ENCODE results near the gene RPS19. TPM values are rescaled to one million over a fixed set of nuclear protein-coding genes. Genes with fewer than 3 reads are reported as not detected.

RPS19 gene
- total RNA-seq, 1 donor from 2014 or later, result 3,078 TPM

- Histone ChIP-seq H3K4me2 (ENCODE audit: low read length) (no peak overlapping the region), H2AFZ (ENCODE audit: low read depth, low read length) (no peak overlapping the region), H3K36me3 (ENCODE audit: insufficient read depth, low read length) (no peaks in the 10 kb centered on the region), H3K27ac (ENCODE audit: low read depth, low read length) (no peak overlapping the region), H3K4me1 (ENCODE audit: insufficient read depth, low read length) (no peaks in the 10 kb centered on the region), H3K4me3 (ENCODE audit: insufficient read depth, low read depth, low read length) (no peak overlapping the region), H4K20me1 (ENCODE audit: insufficient read depth, low read length) (no peaks in the 10 kb centered on the region), H3K79me2 (ENCODE audit: insufficient read depth, low read length) (no peaks in the 10 kb centered on the region), H3K27me3 (ENCODE audit: insufficient read depth, low read length) (peaks cover 4% of the 10 kb centered on the region), H3K9ac (ENCODE audit: low read length) (no peak overlapping the region), H3K9me3 (ENCODE audit: insufficient read depth, low read depth, low read length) (no peaks in the 10 kb centered on the region)
- DNase-seq (ENCODE audit: low read depth), result no peak
- Mint-ChIP-seq H3K9me3 (ENCODE audit: unreplicated experiment) (no peaks in the 10 kb centered on the region), H3K4me1 (ENCODE audit: low read depth, unreplicated experiment) (no peaks in the 10 kb centered on the region), H3K36me3 (ENCODE audit: low read depth, unreplicated experiment) (no peaks in the 10 kb centered on the region), H3K27ac (ENCODE audit: unreplicated experiment) (no peak overlapping the region), H3K4me3 (ENCODE audit: unreplicated experiment) (no peak overlapping the region), H3K27me3 (ENCODE audit: low read depth, unreplicated experiment) (peaks cover 33% of the 10 kb centered on the region)
- no peak for FAIRE-seq
- TF ChIP-seq CTCF (IDR thresholded peaks at IDR 0.05; ENCODE audit: insufficient read depth, low read depth, low read length) (no peak), EZH2 (IDR thresholded peaks at IDR 0.05; ENCODE audit: insufficient read depth, low read length) (no peak)
These were observed 21.9 kb upstream of the RPS19 start for GRCh38 chr19:41837981-41838708.

- H3K27ac Mint-ChIP-seq (ENCODE audit: unreplicated experiment), result no peak overlapping the region
- Histone ChIP-seq H3K4me1 (ENCODE audit: insufficient read depth, low read length) (no peaks in the 10 kb centered on the region), H2AFZ (ENCODE audit: low read depth, low read length) (no peak overlapping the region), H3K9me3 (ENCODE audit: insufficient read depth, low read depth, low read length) (no peaks in the 10 kb centered on the region), H3K4me2 (ENCODE audit: low read length) (no peak overlapping the region), H3K36me3 (ENCODE audit: insufficient read depth, low read length) (no peaks in the 10 kb centered on the region), H3K27ac (ENCODE audit: low read depth, low read length) (no peak overlapping the region), H3K79me2 (ENCODE audit: insufficient read depth, low read length) (no peaks in the 10 kb centered on the region), H3K27me3 (ENCODE audit: insufficient read depth, low read length) (peaks cover 4% of the 10 kb centered on the region), H3K9ac (ENCODE audit: low read length) (no peak overlapping the region), H4K20me1 (ENCODE audit: insufficient read depth, low read length) (no peaks in the 10 kb centered on the region), H3K4me3 (ENCODE audit: insufficient read depth, low read depth, low read length) (no peak overlapping the region)
- no peak for DNase-seq (ENCODE audit: low read depth)
- FAIRE-seq, result no peak
- peaks cover 40% of the 10 kb centered on the region for H3K27me3 Mint-ChIP-seq (ENCODE audit: low read depth, unreplicated experiment)
- TF ChIP-seq CTCF (IDR thresholded peaks at IDR 0.05; ENCODE audit: insufficient read depth, low read depth, low read length) (no peak), EZH2 (IDR thresholded peaks at IDR 0.05; ENCODE audit: insufficient read depth, low read length) (no peak)
- H3K4me1 Mint-ChIP-seq (ENCODE audit: low read depth, unreplicated experiment), result no peaks in the 10 kb centered on the region
- peaks cover 2% of the 10 kb centered on the region for H3K9me3 Mint-ChIP-seq (ENCODE audit: unreplicated experiment)
- no peaks in the 10 kb centered on the region for H3K36me3 Mint-ChIP-seq (ENCODE audit: low read depth, unreplicated experiment)
- H3K4me3 Mint-ChIP-seq (ENCODE audit: unreplicated experiment), result no peak overlapping the region
These were observed 20.8 kb upstream of the RPS19 start for GRCh38 chr19:41839211-41839610.

- Mint-ChIP-seq H3K9me3 (ENCODE audit: unreplicated experiment) (peaks cover 2% of the 10 kb centered on the region), H3K36me3 (ENCODE audit: low read depth, unreplicated experiment) (no peaks in the 10 kb centered on the region), H3K4me1 (ENCODE audit: low read depth, unreplicated experiment) (no peaks in the 10 kb centered on the region), H3K27me3 (ENCODE audit: low read depth, unreplicated experiment) (peaks cover 24% of the 10 kb centered on the region), H3K27ac (ENCODE audit: unreplicated experiment) (no peak overlapping the region), H3K4me3 (ENCODE audit: unreplicated experiment) (no peak overlapping the region)
- H3K27me3 ChIP-seq (ENCODE audit: insufficient read depth, low read length), result peaks cover 4% of the 10 kb centered on the region
- no peak overlapping the region for H3K9ac ChIP-seq (ENCODE audit: low read length)
- H3K27ac ChIP-seq (ENCODE audit: low read depth, low read length), result no peak overlapping the region
- no peaks in the 10 kb centered on the region for H3K9me3 ChIP-seq (ENCODE audit: insufficient read depth, low read depth, low read length)
- no peaks in the 10 kb centered on the region for H3K79me2 ChIP-seq (ENCODE audit: insufficient read depth, low read length)
- TF ChIP-seq EZH2 (IDR thresholded peaks at IDR 0.05; ENCODE audit: insufficient read depth, low read length) (no peak), CTCF (IDR thresholded peaks at IDR 0.05; ENCODE audit: insufficient read depth, low read depth, low read length) (no peak)
- no peaks in the 10 kb centered on the region for H3K36me3 ChIP-seq (ENCODE audit: insufficient read depth, low read length)
- no peak overlapping the region for H2AFZ ChIP-seq (ENCODE audit: low read depth, low read length)
- no peak for FAIRE-seq
- no peaks in the 10 kb centered on the region for H3K4me1 ChIP-seq (ENCODE audit: insufficient read depth, low read length)
- H3K4me2 ChIP-seq (ENCODE audit: low read length), result no peak overlapping the region
- DNase-seq (ENCODE audit: low read depth), result no peak
- no peaks in the 10 kb centered on the region for H4K20me1 ChIP-seq (ENCODE audit: insufficient read depth, low read length)
- H3K4me3 ChIP-seq (ENCODE audit: insufficient read depth, low read depth, low read length), result no peak overlapping the region
These were observed 16.7 kb upstream of the RPS19 start for GRCh38 chr19:41843371-41843770.

Data from astrocyte (in vitro differentiated cells and primary cell).